ENCODE measurements around the gene SEMA3A.
A peak's percentile ranks its signal among the peaks of the same experiment; 100 is the strongest.

SEMA3A gene

GRCh38 chr7:83921271-83921940 is 273.2 kb downstream of the SEMA3A start:
- DNase-seq, result no peak

DNA sequence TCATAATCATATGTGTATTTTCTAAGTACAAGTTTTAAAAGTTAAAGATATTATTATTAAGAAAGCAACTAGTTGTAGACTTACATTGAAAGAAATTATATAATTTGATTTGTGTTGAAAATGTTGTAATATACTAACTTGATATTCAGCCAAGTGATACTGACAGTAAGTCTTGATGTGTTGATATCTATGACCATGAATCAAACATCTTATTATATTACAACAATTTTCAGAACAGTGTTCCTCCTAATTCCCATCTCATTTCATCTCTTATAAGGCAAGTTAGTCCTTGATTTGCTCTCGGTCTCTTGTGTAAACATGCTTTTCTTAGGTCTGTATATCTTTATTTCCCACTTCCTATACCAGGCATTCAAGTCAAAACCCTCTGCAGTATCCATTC is 276.4 kb downstream of the SEMA3A start:
- no peak for DNase-seq

GRCh38 chr7:83913174-83913573 is 281.4 kb downstream of the SEMA3A start:
- no peak for DNase-seq

DNA sequence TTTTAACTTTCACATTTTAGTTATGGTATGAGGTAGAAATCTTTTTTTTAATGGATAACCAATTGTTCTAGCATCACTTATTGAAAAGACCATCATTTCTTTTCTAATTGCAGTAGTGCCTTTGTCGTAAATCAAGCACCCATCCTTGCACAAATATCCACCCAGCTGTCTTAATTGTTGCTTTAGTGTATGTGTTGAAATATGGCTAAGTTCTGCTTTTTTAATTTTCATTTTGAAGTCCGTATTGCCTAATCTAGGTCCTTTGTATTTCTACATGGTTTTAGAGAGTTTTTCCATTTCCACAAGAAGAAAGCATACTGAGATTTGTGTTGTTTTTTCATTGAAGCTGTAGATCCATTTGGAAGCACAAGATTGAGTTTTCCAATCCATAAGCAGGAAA is 286.1 kb downstream of the SEMA3A start:
- DNase-seq, result peak; percentile 8 to 69 (median 55)

Data from suppressor macrophage treated with lipopolysaccharide for 1 hour (primary cell).